HG03159 (cell line): ENCODE data around the gene LAMA1.
"Not testable (repeated sequence)": the region's sequence is repeated elsewhere in the genome, so short reads cannot be mapped to it uniquely, and the experiment has no call there.

ENCODE experiments used
- ATAC-seq: cut with Tn5 transposase; IDR thresholded peaks from one replicate; pipeline ENCODE4 v1.9.1; 2021; ENCODE audit warnings: mild to moderate bottlenecking, moderate library complexity; ENCODE audit not compliant: unreplicated experiment

LAMA1 gene

DNA sequence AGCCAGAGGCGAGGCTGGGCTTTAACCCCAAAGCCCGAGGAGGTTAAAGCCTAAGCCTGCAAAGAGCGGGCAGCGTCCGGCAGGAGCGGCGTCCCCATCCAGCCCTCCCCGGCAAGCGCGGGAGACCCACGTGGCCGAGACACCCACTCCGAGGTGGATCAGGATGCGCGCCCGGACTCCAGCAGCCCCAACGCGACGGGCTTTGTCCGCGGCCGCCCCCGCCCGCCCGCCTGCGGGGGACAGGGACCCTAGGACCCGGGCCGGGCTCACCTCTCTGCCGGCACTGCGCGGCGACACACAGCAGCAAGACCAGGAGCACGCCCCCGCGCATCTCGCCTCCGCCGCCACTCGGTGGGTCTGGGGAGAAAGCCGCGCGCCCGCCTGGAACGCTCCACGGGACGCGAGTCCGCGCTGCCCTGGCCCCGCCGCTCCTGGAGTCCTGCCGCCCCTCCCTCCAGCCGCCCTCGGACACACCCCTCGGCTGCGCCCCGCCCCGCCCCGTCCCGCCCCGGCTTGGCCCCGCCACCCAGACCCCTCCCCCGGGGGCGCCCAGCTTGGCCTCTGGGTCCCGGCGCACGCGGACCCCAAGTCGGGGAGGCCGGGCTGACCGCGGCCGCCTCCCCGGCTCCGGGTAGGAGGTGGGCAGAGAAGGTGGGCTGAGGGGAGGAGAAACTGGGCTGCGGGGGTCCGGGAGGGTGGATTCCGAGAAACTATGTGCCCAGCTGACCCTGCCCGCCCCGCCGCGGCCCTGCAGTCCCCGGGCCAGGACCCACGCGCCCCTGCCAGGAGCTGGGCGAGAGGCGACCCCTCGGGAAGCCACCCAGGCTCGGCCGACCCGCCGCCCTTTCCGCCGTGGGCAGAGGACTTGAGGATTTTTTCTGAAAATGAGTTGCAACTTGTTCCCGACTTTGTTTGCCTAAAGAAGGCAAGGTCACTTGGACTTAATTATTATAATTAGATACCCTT is at the start of gene LAMA1:
Gene LAMA1 (minus strand): TSS at position 408 of the 966 bp plus-strand sequence. CDS start 77 bp downstream, at position 331.
- ATAC-seq = no peak

GRCh38 chr18:7165846-7166393 is 48.3 kb upstream of the LAMA1 start:
- no peak for ATAC-seq

DNA sequence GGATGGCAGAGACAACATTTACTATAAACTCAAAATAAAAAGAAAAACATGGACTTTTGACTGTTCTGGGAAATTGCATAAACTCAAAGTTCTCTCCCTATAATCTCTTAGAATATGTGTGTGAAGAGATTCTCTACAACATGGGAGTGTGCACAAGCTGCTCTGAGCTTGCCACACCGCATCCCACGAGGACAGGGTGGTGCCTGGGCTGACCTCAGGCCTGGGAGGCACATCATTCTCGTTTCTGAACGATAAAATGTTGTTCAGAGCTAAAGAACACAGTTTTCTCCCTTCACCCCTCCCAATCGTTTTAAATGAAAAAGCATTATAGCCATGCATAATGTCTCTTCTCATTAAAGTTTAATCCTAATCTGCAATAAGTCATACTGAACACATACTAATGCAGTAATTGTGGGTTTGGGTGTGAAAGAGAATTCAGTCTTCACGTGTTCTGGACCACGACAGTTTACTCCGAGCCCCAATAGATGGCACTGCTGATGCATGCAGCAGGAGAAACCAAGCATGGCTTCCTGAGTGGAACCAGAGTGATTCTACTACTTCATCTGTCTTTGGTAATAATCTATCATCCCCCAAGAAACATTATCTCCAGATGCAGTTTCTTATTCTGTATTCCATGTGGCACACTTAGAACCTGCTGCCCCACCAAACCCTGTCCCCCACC is 46.9 kb upstream of the LAMA1 start:
- no peak for ATAC-seq

GRCh38 chr18:7158216-7158615 is 40.6 kb upstream of the LAMA1 start:
- no peak for ATAC-seq

DNA sequence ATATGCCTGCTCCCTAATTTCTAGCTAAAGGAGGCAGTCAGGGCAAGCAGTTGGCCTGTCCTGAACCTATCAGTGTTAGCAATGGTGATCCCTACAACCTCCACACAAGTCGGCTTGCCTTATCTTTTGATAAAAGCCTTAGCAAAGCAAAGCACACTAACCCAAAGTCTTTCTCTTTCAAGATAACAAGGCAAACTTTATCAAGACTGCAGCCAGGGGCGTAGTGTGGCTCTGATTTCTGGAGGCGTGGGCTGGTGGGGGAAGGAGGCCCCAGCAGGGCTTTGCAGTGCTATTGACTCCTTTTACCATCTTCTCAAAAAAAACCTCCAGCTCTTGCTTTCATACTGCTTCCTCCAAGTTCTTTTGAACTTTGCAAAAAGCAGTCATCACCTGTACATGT is 40.2 kb upstream of the LAMA1 start:
- ATAC-seq = no peak

GRCh38 chr18:7155887-7156286 is 38.3 kb upstream of the LAMA1 start:
- no peak for ATAC-seq

- no peak for ATAC-seq
Observed at GRCh38 chr18:7155092-7155491, 37.5 kb upstream of the LAMA1 start.

- no peak for ATAC-seq
Observed at GRCh38 chr18:7152440-7152839, 34.8 kb upstream of the LAMA1 start.

DNA sequence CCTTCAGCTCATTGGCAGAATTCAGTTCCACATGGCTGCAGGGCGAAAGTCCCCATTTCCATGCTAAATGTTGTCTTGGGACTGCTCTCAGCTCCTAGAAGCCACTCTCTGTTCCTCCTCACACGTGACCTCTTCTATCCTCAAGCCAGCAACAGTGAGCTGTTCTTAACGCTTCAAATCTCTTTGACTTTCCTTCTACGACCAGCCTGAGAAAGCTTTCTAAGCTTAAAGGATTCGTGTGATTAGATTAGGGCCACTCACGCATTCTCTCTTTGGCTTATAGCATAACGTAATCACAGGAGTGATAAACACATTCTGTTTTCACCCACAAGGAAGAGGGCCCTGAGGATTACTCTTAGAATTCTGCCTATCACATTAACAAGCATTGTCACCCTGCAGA is 29.8 kb upstream of the LAMA1 start:
- no peak for ATAC-seq

- ATAC-seq = no peak
Observed at GRCh38 chr18:7146067-7146466, 28.5 kb upstream of the LAMA1 start.

- not testable (repeated sequence) for ATAC-seq
Observed at GRCh38 chr18:7144921-7145320, 27.3 kb upstream of the LAMA1 start.

GRCh38 chr18:7141287-7141686 is 23.7 kb upstream of the LAMA1 start:
- no peak for ATAC-seq

DNA sequence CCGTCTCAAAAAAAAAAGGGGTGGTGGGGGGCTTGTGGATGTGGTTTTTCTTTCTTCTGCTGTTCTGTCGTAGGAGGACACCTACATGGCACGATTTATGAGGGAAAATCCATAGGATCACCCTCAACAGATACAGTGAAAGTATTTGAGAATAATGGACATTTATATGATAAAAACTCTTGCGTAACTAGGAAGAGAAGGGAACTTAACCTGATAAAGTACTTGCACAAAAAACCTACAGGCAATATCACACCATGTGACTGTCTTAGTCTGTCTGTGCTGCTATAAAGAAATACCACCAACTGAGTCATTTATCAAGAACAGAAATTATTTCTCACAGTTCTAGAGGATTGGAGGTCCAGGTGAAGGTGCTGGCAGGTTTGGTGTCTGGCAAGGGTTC is 21.8 kb upstream of the LAMA1 start:
- ATAC-seq = no peak

GRCh38 chr18:7133181-7133580 is 15.6 kb upstream of the LAMA1 start:
- ATAC-seq = no peak

- no peak for ATAC-seq
Observed at GRCh38 chr18:7132356-7133150, 15.0 kb upstream of the LAMA1 start.

DNA sequence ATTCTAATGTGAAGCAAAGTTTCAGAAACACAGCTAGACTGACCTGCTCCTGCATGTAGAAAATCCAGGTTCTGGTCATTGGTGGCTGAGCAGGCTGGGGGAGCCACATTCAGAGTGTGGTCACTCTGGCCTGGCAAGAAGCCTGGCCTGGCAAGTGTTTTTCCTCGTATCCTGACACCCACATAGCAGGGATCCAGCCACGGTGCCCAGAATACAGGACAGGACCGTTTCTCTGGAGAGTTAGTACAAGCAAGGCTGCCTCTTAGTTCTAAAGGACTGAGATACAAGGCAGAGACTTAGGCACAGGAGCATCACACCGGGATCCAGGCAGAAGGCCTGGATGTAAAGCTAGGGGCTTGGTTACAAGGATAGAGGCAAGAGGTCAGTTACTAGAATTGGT is 4.8 kb upstream of the LAMA1 start:
- ATAC-seq = no peak

DNA sequence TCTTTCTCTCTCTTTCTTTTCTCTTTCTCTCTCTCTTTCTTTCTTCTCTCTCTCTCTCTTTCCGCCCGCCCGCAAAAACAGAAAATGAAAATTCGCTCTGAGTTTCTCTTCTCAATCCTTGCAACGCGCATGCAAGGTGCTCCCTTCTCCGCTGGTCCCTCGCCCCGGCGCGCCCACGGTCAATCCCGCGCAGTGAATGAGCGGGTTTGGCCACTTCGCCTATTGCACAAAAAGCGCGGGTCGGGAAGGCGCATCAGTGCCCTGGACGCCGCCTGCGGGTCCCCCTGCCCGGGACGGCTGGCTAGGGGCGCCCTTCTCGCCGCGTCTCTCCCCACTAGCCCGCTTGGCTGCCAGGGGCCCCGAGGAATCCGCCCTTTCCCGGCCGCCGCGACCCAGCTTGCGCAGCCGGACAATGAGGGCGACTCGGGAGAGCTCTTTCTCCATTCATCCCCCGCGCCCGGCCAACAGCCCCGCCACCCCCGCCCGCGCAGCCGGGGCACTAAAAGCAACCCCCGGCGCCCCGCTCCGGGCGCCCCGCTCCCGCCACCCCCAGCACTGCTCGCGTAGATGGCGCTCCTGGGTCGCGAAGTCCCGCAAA is 706 bp downstream of the LAMA1 start:
- no peak for ATAC-seq

DNA sequence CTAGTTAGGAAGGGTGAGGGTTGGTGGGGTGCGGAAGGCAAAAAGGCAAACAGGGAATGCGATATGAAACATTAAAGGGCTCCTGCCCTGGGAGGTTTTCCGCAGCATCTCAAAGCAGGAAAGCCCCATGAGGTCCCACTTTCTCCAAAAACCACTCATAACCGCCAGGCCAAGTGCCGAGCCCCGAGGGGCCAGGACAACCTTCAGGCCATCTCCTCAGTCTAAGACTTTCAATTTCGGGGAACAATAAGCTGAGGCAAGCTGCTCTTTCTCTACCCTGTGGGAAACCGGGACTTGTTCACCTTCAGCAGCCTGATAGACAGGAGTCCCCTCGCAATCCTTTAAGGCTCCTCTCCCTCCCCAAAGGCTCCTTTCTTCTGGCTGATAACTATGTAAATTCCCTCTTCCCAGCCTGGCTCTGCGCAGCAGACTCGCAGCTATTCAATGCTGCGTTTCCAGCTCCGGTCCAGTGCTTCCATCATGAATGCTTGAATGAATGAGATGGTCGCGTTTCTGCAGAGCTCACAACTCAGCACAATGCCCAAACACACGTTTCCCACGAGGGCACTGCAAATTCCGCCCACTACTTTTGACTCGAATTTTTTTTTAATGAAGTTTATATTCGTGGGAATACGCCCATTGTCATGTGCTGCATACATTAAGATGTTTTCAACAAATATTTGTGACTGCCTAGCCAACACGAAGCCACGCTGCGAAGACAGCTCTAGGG is 1.4 kb downstream of the LAMA1 start:
- no peak for ATAC-seq

DNA sequence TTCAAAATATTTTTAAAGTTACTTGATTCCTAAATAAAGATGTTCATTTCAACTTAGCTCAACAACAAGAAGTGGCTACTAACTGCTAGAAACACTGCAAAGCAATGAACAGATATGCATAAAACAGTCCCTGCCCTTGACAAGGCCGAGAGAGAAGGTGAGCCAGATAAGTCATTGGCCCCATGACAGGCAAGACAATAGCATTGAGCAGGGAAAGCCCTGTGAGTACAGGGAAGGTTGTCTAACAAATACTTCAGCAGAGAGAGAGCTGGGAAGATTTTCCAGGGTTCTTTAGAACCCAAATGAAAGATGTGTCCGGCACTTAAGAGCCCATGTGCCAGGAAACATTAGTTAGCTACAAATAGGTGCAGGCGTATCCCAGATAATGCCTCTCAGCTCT is 4.7 kb downstream of the LAMA1 start:
- ATAC-seq = no peak

- no peak for ATAC-seq
Observed at GRCh38 chr18:7111134-7111533, 6.5 kb downstream of the LAMA1 start.
